HG02678 (cell line): ENCODE results near the gene TRAF3.
"Not testable (repeated sequence)": the region's sequence is repeated elsewhere in the genome, so short reads cannot be mapped to it uniquely, and the experiment has no call there.

Experiments used
- ATAC-seq: cut with Tn5 transposase; IDR thresholded peaks from one replicate; pipeline ENCODE4 v1.9.1; 2021; ENCODE audit warnings: mild to moderate bottlenecking, moderate library complexity; ENCODE audit not compliant: unreplicated experiment

Gene TRAF3

GRCh38 chr14:102826161-102826560 is 48.9 kb downstream of the TRAF3 start:
- no peak for ATAC-seq

DNA sequence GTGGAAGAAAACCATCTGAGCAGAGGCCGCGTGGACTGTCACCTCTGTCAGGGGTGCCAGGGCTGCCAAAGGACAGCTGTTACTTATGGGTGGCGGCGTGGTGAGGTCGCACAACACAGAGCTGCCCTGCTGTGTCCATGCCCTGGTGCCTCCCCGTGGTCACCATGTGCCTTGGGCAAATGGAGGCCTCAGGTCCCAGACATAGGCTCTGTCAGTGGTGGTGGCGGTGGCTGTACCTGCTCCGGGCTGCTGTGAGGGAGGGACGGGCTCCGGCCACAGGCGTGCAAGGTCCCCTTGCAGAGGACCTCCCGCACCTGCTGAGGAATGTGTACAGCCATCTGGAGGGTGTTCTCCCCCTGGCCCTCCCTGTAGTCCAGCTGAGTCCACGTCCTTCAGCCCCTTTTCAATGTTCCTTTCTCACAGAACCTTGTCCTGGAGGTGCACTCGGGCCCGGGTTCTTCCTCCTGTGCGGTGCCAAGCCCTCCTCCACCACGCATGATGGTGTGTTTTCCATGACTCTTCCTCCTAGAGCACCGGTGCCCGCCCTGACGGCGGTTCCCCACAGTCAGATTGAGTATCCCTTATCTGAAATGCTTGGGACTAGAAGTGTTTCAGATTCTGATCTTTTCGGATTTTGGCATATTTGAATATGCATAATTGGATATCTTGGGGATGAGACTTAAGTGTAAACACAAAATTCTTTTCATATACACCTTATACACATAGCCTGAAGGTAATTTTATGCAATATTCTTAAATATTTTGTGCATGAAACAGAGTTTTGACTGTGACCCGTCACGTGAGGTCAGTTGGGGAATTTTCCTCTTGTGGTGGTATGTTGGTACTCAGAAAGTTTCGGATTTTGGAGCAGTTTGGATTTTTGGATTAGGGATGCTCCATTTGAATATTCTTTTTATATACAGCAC is 49.8 kb downstream of the TRAF3 start:
- no peak for ATAC-seq

DNA sequence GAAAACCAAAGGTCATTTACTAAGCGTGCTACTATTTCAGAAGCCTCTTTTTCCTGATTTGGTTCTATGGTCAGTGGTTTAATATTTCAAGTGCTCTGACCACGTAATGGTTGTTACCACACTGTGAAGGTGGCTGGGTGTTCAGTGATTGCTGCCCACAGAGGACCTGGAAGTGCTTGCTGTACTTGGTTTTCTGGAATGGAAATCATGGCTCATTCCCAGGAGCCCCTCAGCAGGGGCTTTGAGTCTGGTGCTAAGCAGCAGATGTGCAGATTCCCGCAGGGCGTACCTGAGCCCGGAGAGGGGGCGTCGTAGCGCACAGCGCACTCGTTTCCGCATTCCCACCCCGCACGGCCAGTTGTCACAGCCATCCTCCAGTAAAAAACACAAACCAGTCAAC is 50.5 kb downstream of the TRAF3 start:
- no peak for ATAC-seq

DNA sequence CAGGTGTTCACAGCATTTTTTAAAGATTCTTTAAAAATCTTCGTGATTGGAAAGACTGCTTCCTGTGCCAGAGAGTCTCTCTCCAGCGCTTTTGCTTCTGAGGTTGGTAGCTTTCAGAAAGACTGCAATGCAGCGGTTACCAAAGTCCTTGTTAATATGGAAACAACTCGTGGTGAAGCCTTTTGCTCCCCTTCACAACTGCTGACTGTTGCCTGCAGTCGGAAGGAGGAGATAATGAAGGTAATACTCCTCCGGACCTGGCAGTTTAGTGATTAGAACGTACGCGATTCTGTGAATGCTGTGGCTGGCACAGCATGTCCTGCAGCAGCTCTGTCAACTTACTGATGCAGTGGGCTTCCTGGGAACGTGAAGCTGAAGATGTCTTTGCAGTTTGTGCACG is 50.9 kb downstream of the TRAF3 start:
- ATAC-seq: no peak

- ATAC-seq: no peak
Observed at GRCh38 chr14:102829016-102829548, 51.8 kb downstream of the TRAF3 start.

- ATAC-seq: no peak
Observed at GRCh38 chr14:102830474-102831045, 53.3 kb downstream of the TRAF3 start.

- ATAC-seq: no peak
Observed at GRCh38 chr14:102831163-102831804, 54.0 kb downstream of the TRAF3 start.

- no peak for ATAC-seq
Observed at GRCh38 chr14:102833341-102833740, 56.1 kb downstream of the TRAF3 start.

GRCh38 chr14:102833991-102834390 is 56.7 kb downstream of the TRAF3 start:
- no peak for ATAC-seq

GRCh38 chr14:102835959-102836358 is 58.7 kb downstream of the TRAF3 start:
- no peak for ATAC-seq

- not testable (repeated sequence) for ATAC-seq
Observed at GRCh38 chr14:102837120-102837519, 59.9 kb downstream of the TRAF3 start.

- ATAC-seq: no peak
Observed at GRCh38 chr14:102838501-102838900, 61.3 kb downstream of the TRAF3 start.

GRCh38 chr14:102840115-102840514 is 62.9 kb downstream of the TRAF3 start:
- ATAC-seq: no peak

DNA sequence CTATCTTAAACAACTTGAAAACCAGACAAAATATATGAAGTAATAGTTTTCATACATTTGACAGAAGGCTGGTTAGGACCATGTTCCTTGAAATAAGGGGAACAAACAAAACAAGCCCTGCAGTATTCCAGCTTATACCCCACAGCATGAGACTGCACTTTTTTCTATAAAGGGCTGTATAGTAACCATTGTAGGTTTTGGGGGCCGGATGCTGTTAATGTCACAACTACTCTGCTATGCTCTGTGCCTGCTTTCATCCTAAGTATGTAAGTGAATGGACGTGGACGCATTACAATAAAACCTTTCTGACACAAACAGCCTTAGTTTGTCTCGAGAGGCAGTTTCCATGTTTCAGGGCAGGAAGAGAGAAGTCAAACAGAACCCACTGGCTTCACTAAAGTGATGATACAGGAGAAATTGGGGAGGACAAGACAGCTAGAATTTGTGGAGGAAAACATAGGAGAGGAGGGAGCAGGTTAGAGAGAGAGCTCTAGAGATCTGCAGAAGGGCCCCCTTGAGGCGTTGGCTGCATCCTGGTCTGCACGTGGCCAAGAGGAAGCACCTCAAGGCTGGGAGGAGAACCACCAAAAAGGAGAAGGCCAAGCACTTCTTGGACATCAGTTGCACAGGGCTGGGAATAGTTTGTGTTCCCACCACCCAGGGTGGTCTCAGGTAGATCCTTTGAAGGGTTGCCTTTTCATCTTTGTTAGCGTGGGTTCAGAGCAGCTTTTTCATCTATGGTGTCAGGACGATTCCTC is 63.7 kb downstream of the TRAF3 start:
- ATAC-seq: no peak

GRCh38 chr14:102848830-102849525 is 71.7 kb downstream of the TRAF3 start:
- no peak for ATAC-seq

- ATAC-seq: no peak
Observed at GRCh38 chr14:102849526-102850379, 72.5 kb downstream of the TRAF3 start.

- no peak for ATAC-seq
Observed at GRCh38 chr14:102853648-102854047, 76.4 kb downstream of the TRAF3 start.

DNA sequence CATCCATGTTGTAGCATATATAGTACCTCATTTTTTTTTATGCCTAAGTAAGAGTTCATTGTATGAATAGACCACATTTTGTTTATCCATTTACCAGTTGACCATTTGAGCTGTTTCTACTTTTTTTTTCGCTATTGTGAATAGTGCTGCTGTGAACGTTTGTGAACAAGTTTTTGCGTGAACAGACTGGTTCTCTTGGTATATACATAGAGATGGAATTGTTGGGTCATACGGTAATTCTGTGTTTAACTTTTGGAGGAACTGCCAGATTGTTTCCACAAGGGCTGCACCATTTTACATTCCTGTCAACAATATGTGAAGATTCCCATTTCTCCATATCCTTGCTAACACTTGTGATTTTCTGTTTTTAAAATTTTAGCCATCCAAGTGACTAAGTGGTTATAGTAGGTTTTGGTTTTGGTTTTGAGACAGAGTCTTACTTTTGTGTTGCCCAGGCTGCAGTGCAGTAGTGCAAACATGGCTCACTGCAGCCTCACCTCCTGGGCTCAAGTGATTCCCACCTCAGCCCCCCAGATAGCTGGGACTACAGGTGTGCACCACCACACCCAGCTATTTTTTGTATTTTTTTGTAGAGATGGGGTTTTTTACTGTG is 76.9 kb downstream of the TRAF3 start:
- ATAC-seq: no peak

DNA sequence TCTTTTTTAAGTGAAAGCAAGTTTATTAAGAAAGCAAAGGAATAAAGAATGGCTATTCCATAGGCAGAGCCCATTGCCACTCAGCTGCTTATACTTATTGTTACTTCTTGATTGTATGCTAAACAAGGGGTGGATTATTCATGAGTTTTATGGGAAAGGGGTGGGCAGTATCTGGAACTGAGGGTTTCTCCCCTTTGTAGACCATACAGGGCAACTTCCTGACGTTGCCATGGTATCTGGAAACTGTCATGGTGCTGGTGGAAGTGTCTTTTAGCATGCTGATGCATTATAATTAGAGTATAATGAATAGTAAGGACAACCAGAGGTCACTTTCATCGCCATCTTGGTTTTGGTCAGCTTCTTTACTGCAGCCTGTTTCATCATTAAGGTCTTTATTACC is 78.9 kb downstream of the TRAF3 start:
- ATAC-seq: no peak
